Left ventricle myocardium inferior (tissue), 1 donor: ENCODE measurements around the gene AUH. TPM values are rescaled to one million over a fixed set of nuclear protein-coding genes. Genes with fewer than 3 reads are reported as not detected.
"Not testable (repeated sequence)": the region's sequence is repeated elsewhere in the genome, so short reads cannot be mapped to it uniquely, and the experiment has no call there.

Source experiments
- DNase-seq: peaks from one replicate; pipeline ENCODE4 v3.0.0-alpha.2; 2020
- H3K27ac ChIP-seq: fragments of 200-600 bp; replicated peaks from 2 replicates; pipeline ENCODE4 v1.8.0; 2021
- H3K27me3 ChIP-seq: fragments of 200-600 bp; 2 replicates; pipeline ENCODE4 v1.8.0; 2021; ENCODE audit warnings: low read depth
- H3K36me3 ChIP-seq: fragments of 200-600 bp; 2 replicates; pipeline ENCODE4 v1.8.0; 2021
- H3K4me1 ChIP-seq: fragments of 200-600 bp; 2 replicates; pipeline ENCODE4 v1.8.0; 2021
- H3K4me3 ChIP-seq: fragments of 200-600 bp; 2 replicates; pipeline ENCODE4 v1.8.0; 2021; ENCODE audit warnings: mild to moderate bottlenecking, moderate library complexity
- H3K9me3 ChIP-seq: fragments of 200-600 bp; replicated peaks from 2 replicates; pipeline ENCODE4 v1.8.0; 2021
- CTCF ChIP-seq: fragments of 200-600 bp; IDR thresholded peaks from 2 replicates; pipeline ENCODE4 v1.8.0; 2021; ENCODE audit warnings: antibody characterized with exemption, mild to moderate bottlenecking, borderline replicate concordance
- intact Hi-C: fragments of 100-400 bp; cut with micrococcal nuclease; formaldehyde crosslinking; loops from one replicate; pipeline ENCODE4 v1.11.0; 2022
- total RNA-seq: library from RNA; stranded (reverse); fragmentation: NEBNext Ultra II Directional; extraction: Animal tissue kit (Norgen Biotek cat#: 25700); gene quantifications from one replicate; pipeline ENCODE4 v1.2.1, GENCODE V29; 2021
- donor health status: DM: no; HTN: yes; CAD: no; lungs with severe emphysema.

Gene AUH
- total RNA-seq, 1 donor from 2014 or later = 44.1 TPM

DNA sequence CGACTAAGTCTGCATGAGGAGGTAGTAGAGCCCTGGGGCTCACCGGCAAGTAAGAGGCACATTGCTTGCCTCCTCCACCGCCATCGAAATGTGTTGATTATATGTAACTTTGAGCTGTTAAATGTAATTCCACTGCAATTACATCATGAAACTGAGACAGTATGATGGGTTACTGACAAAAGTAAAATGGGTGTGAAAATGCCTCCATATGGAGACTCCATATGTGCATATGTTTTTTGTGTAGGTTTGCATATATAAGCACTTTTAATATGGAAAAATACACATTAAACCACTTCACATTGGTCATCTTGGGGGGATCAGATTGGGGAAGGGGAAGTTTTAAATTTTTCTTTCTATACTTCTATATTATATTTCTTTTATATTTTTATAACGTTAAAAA, 32.1 kb upstream of the AUH start:
- TF ChIP-seq CTCF = no peak
- Histone ChIP-seq H3K36me3 (no peaks in the 10 kb centered on the region), H3K4me1 (no peaks in the 10 kb centered on the region), H3K9me3 (no peaks in the 10 kb centered on the region), H3K27me3 (no peaks in the 10 kb centered on the region), H3K4me3 (no peak overlapping the region), H3K27ac (no peak overlapping the region)
- intact Hi-C loops = no loop called here
- no peak for DNase-seq

DNA sequence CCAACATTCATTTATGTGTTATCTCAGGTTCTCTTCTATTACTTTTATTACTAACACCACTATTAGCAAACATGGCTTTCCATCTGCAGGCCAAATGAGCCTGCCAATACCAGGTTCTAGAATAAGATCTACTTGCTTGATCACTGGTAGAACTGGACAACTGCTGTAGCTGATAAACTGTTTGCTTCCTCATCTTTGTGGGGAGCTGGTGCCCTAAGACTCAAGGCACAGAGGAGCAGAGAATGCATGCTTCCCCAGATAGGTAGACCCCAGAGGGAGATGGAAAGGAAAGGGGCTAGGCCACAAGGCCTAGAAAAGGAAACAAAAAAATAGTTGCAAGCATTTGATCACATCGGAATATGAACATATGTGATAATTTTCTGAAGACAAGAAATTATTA, 30.7 kb upstream of the AUH start:
- Histone ChIP-seq H3K27me3 (no peaks in the 10 kb centered on the region), H3K27ac (no peak overlapping the region), H3K9me3 (no peaks in the 10 kb centered on the region), H3K4me1 (no peaks in the 10 kb centered on the region), H3K36me3 (no peaks in the 10 kb centered on the region), H3K4me3 (no peak overlapping the region)
- intact Hi-C loops = no loop called here
- no peak for DNase-seq
- no peak for TF ChIP-seq CTCF

DNA sequence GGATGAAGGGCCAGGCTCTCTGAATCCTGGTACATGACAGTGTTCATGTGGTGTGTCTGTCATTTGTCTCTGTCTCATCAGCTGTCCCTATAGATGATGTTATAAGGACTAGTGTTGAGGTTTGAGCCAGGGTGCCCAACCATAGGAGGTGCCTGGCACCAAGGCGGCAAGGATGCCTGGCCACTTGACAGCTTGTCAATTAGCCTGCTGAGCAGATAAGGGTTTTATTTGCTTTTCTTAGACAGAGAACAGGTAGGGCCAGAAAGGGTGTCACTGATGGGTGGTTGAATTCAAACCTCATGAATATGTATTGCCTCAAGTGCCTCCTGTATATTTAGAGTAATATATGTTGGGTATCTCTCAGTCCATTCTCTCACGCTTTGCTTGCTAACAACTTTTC, 30.1 kb upstream of the AUH start:
- intact Hi-C loops = no loop called here
- no peak for TF ChIP-seq CTCF
- Histone ChIP-seq H3K27ac (no peak overlapping the region), H3K36me3 (no peaks in the 10 kb centered on the region), H3K27me3 (no peaks in the 10 kb centered on the region), H3K9me3 (no peaks in the 10 kb centered on the region), H3K4me3 (no peak overlapping the region), H3K4me1 (no peaks in the 10 kb centered on the region)
- no peak for DNase-seq

GRCh38 chr9:91391412-91391811, 29.7 kb upstream of the AUH start:
- Histone ChIP-seq H3K4me3 (no peak overlapping the region), H3K9me3 (no peaks in the 10 kb centered on the region), H3K4me1 (no peaks in the 10 kb centered on the region), H3K27ac (no peak overlapping the region), H3K27me3 (no peaks in the 10 kb centered on the region), H3K36me3 (no peaks in the 10 kb centered on the region)
- DNase-seq = no peak
- no peak for TF ChIP-seq CTCF
- intact Hi-C loops = no loop called here

- DNase-seq, intact Hi-C loops, H3K27me3 ChIP-seq, H3K4me1 ChIP-seq, H3K36me3 ChIP-seq, H3K27ac ChIP-seq, H3K4me3 ChIP-seq, H3K9me3 ChIP-seq: not testable (repeated sequence)
Observed at GRCh38 chr9:91389686-91390085, 28.0 kb upstream of the AUH start.

DNA sequence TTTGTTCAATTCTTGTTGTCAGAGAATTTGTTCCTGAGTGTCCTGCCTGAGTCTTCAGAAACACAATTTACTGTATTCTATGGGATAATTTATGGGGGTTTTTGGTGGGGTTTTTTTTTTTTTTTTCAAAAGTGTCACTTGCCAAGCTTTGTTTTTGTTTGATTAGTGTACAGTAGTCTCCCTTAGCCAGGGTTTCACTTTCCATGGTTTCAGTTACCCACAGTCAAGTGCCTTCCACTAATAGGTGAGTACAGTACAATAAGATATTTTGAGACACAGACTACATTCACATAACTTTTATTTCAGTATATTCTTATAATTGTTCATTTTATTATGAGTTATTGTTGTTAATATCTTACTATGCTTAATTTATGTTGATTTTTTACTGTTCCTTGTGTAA, 25.0 kb upstream of the AUH start:
- H3K27me3 ChIP-seq = no peaks in the 10 kb centered on the region
- H3K9me3 ChIP-seq = no peaks in the 10 kb centered on the region
- no peak for TF ChIP-seq CTCF
- H3K36me3 ChIP-seq = no peaks in the 10 kb centered on the region
- H3K27ac ChIP-seq = no peak overlapping the region
- no peak overlapping the region for H3K4me3 ChIP-seq
- intact Hi-C loops = no loop called here
- no peak for DNase-seq
- H3K4me1 ChIP-seq = no peaks in the 10 kb centered on the region
